DMS 273 treated with DMSO at 0.1 percent for 48 hours (cell line): ENCODE data around the gene ABHD5.

Experiments used
- DNase-seq: peaks from one replicate; lab custom pipeline; 2025; lab: John Stamatoyannopoulos, UW

Gene ABHD5

DNA sequence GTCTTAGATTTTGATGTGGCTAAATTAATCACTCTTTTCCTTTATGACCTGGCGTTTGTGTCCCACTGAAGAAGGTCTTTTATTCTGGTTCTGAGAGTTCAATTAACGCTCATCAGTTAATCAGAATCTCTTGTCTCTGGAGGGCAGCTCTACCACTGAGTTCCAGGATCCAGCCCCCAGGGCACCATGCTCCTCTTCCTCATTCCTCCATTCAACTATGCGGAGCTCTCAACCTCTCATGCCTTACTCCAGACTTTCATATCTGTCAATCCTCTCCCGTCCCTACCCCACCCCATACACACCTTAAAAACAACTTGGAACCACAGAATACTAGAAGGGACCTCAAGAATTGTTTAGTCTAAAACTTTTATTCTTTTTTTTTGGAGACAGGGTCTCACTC is 4.8 kb upstream of the ABHD5 start:
- no peak for DNase-seq

DNA sequence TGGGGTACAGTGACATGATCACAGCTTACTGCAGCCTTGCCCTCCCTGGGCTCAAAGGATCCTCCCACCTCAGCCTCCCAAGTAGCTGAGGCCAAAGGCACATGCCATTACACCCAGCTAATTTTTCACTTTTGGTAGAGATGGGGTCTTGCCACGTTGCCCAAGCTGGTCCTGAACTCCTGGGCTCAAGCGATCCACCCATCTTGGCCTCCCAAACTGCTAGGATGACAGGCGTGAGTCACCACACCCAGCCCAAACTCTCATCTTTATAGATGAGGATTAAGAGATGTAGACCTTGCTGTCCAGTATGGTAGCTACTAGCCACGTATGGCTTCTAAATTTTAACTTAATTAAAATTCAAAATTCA is 4.4 kb upstream of the ABHD5 start:
- DNase-seq, result no peak

GRCh38 chr3:43686700-43687498 is 3.8 kb upstream of the ABHD5 start:
- no peak for DNase-seq

DNA sequence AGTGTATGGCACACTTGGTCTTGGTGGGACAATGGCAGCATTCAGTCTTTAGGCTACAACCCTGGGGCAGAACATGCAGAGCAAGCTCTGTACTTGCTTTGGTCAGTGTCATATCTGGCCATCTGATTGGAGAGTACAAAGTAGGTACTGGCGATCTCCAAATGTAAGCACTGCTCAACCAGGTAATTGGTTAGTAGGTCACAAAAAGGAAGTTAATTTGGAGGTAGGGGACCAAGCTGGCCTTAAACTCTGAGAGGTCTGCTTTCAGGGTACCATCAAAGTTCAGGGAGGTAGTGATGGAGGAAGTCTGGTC is 3.3 kb upstream of the ABHD5 start:
- no peak for DNase-seq

GRCh38 chr3:43688245-43688650 is 2.5 kb upstream of the ABHD5 start:
- no peak for DNase-seq

- DNase-seq, result no peak
Observed at GRCh38 chr3:43689166-43689565, 1.6 kb upstream of the ABHD5 start.

- DNase-seq, result no peak
Observed at GRCh38 chr3:43689766-43690399, 855 bp upstream of the ABHD5 start.

GRCh38 chr3:43691120-43691995 is 620 bp downstream of the ABHD5 start:
- no peak for DNase-seq

DNA sequence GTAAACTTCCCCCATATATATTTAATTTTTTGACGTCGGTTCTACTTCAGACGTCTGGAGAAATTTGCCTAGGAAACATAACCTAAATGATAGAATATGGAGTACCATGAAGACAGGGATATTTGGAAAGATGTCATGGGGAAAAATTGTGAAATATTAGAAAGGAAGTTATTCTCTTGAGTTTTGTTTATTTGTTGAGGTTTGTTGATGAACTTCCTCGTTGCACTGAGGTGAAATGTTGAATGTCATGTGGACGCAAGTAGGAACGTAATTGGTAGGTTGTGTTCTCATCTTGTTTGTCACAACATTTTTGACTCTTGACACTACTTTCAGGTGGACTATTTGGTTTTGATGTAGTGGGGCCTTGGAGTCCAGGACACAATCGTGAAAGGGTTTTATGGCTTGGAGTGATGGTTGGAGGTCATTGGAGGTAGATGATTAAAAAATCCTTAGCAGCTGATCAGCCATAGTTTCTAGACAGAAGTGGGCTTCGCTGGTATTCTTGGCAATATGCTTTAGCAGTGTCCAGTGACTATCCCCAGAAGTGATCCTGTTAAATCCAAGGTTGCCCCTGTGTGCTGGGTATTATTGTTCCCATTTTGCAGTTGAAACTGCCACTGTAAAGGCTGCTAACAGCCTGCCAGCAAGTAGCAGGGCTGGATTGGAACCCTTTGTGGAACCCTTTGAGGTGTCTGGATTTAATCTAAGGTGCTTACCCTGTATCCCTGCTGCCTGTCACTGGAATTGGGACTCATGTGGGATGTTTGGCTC is 1.5 kb downstream of the ABHD5 start:
- DNase-seq, result no peak

DNA sequence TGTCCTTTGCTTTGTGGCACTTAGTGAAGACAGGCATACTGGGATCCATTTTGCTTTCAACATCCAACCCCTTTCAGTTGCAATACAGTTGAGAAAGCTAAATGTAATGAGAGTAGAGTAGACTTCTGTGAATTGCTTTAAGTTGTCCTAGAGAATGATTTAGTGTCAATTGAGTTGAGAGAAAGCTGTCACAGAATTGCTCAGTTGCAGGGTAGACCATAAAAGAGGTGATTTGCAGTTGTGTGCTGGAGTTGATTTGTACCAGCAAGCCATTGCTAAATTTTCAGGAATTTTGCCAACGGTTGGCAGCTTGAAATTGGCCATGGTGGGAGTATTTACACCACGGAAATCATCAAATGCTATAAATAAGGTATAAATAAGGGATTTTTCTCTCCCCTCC is 2.2 kb downstream of the ABHD5 start:
- DNase-seq, result no peak

DNA sequence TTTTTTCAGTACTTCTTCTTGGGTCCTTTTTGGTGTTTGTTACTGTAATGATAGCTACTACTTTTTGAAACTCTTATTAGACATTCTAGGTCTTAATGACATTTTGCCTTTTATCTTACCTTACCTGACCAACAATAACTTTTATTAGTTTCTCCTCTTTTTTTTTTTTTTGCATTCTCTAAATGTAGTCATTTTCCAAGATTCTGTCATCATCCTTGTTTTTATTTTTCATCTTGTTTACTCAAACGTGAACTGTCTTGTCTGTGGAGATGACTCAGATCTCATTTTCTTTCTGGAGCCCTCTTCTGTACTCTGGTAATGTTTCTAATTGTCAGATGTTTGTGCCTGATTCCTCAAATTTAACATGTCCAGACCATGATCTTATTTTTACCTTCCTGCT is 2.9 kb downstream of the ABHD5 start:
- DNase-seq, result no peak

DNA sequence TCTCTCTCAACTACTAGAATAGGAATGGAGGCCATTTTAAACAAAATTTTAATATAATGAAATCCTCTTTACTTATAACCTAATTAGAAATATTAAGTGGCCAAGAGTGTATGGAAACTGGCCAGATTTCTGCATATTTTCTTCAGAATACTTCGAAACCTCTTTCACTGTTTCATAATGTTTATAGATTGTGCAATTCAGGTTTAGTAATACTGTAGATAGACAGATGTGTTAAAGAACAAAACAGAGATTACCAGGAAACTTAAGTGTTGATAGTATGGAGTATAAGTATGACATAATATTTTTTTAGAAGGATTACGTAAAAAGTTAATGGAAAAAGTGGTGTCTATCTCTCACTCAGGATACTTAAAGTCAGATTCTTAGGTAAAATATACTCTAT is 4.7 kb downstream of the ABHD5 start:
- DNase-seq, result no peak

DNA sequence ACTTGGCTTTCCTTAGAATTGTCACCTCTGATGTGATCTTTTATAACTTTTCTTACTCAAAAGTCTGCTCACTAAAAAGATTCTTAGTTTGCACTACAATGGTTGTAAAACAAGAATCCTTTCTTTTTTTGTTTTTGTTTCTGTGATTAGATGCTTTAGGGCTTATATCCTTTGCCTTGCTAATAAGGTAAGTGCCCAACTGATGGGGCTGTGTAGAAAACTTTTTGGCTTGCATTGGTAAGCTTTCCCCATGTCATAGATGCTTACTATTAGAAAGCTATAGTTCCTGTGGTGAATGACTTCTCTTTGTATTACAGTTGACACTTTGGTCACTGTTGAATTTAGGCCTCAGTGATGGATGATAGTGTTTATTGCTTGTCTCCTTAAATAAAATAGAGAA is 5.1 kb downstream of the ABHD5 start:
- no peak for DNase-seq

- DNase-seq, result no peak
Observed at GRCh38 chr3:43696441-43696840, 5.7 kb downstream of the ABHD5 start.

- DNase-seq, result no peak
Observed at GRCh38 chr3:43696881-43697280, 6.1 kb downstream of the ABHD5 start.

- no peak for DNase-seq
Observed at GRCh38 chr3:43699864-43700263, 9.1 kb downstream of the ABHD5 start.

- no peak for DNase-seq
Observed at GRCh38 chr3:43704697-43705096, 14.0 kb downstream of the ABHD5 start.

DNA sequence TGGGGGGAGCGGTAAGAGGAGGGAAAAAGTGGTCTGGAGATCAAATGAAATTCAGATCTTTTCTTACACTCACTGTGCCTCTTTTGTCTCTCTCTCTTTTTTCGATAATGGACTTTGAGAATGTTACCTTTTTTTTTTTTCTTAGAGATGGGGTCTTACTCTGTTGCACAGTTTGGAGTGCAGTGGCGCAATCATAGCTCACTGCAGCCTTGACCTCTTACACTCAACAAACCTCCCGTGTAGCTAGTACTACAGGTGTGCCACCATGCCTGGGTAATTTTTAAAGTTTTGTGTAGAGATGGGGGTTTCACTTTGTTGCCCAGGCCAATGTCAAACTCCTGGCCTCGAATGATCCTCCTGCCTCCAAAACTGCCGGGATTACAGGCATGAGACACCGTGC is 15.6 kb downstream of the ABHD5 start:
- DNase-seq, result no peak

- no peak for DNase-seq
Observed at GRCh38 chr3:43707266-43707665, 16.5 kb downstream of the ABHD5 start.

DNA sequence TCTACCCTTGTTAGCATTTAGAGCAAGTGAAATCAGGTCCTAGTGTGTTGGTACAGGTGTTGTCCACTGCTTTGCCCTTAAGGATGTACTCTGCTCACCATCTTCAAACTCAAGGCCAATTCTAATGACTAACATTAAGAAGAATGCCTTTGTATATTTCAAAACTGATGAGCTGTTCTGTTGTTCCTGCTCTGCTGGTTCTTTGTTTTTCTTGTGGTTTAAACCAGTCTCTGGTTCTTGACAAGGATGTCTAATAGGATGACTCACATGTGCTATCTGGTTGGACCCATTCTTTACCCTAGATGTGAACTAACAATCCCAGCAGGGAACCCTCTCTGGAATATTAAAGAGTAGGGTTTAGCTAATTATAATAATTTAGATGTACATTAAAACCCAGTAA is 17.3 kb downstream of the ABHD5 start:
- no peak for DNase-seq

DNA sequence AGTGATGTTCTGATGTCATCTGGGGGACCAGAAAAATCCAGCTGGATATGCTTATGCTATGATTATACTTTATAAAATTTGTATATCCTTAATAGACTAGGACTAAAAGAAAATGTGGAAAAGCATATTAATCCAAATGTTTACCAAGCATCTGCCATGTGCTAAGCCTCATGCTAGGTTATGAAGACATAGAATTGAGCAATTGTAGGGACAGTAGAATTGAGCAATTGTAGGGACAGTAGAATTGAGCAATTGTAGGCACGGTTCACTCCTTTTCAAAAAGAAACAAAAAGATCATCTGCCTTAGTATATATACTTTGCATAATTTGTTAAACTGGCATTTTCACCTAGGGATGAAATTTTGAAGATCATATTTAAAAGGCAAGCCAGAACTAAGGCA is 18.3 kb downstream of the ABHD5 start:
- DNase-seq, result no peak

DNA sequence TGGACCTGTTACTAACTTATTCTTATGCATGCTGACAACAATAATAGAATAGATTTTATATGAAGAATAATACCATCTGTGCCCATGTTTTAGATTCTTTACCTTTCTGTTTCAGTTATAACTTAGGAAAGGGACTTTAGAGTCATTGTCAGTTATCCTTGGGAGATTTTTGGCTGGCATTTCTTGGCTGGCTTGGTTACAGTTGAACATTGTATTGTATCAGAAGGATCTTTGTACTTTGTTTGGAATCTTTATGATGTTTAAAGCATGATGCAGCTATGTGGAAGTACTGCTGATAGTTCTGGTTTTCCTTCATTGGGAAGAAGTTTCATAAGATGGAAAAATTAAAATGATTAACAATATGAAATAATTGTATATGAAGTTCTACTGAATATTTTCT is 19.9 kb downstream of the ABHD5 start:
- DNase-seq, result no peak
